Measurements from ENCODE around the gene TPX2.

Gene TPX2

DNA sequence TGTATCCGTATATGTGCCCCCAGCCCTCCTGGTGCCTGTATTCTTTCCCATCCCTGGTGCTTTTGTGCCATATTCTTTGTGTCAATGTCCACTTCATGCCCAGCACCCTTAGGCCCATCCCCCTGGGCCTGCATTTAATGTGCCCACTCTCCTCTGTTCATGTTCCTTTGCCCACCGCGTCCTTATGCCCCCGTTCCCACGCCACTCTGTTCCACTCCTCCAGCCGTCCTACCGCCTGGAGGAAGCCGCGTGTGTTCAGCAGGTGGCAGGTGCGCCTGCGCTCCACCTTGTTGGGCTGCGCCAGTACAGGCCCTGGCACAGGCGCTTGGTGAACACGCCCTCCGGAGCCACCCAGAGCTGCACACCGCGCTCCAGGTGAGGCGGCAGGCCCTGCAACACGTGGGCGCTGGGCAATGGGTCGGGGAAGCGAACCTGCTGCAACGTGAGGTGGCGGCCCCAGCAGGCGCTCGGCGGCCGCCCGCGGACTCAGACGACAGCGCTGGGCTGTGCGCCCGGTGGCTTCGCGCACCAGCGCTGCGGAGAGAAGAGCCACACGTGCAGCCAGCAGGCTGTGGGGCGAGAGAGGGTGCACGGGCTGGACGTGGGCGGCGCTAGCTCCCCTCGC, 110.3 kb downstream of the TPX2 start:
- no peak for DNase-seq (ENCODE audit: low read depth)
